Small intestine (tissue), 16 donors: ENCODE results near the gene NLRP1. TPM values are rescaled to one million over a fixed set of nuclear protein-coding genes. Genes with fewer than 3 reads are reported as not detected.

ENCODE experiments used
- DNase-seq, 2 donors: peaks; one replicate each; pipeline versions ENCODE4 v3.0.0 to v3.0.0-alpha.2; 2013
- FAIRE-seq: peaks from 2 replicates; lab custom pipeline; 2012; peaks lifted over from hg19 to GRCh38; lab: Jason Lieb, UNC
- H3K27ac ChIP-seq, 3 donors: one replicate each; pipeline ENCODE4 v1.5.1; 2013; ENCODE audit warnings: low read length in 2 of 3, mild to moderate bottlenecking in 2 of 3, control low read depth in 1 of 3, inconsistent platforms in 1 of 3, low read depth in 1 of 3, moderate library complexity in 1 of 3
- H3K27me3 ChIP-seq, 3 donors: one replicate each; pipeline ENCODE4 v1.6.1; 2013; ENCODE audit warnings: low read length in 3 of 3, inconsistent platforms in 1 of 3; ENCODE audit not compliant: control insufficient read depth in 3 of 3, insufficient read depth in 3 of 3
- H3K36me3 ChIP-seq, 3 donors: one replicate each; pipeline ENCODE4 v1.6.1; 2013; ENCODE audit warnings: low read length in 3 of 3, inconsistent platforms in 1 of 3, low read depth in 1 of 3, mild to moderate bottlenecking in 1 of 3, moderate library complexity in 1 of 3; ENCODE audit not compliant: control insufficient read depth in 3 of 3, insufficient read depth in 2 of 3
- H3K4me1 ChIP-seq, 3 donors: one replicate each; pipeline ENCODE4 v1.6.1; 2013; ENCODE audit warnings: low read length in 2 of 3, inconsistent platforms in 1 of 3, low read depth in 1 of 3, mild to moderate bottlenecking in 1 of 3, moderate library complexity in 1 of 3; ENCODE audit not compliant: control insufficient read depth in 3 of 3, insufficient read depth in 2 of 3
- H3K4me3 ChIP-seq, 3 donors: one replicate each; pipeline ENCODE4 v1.5.1; 2013; ENCODE audit warnings: low read length in 3 of 3, control low read depth in 1 of 3, inconsistent platforms in 1 of 3, low read depth in 1 of 3, mild to moderate bottlenecking in 1 of 3, moderate library complexity in 1 of 3
- H3K9me3 ChIP-seq, 2 donors: one replicate each; pipeline ENCODE4 v1.6.1; 2013; ENCODE audit warnings: low read depth in 1 of 2, low read length in 1 of 2; ENCODE audit not compliant: control insufficient read depth in 2 of 2, insufficient read depth in 1 of 2
- WGBS, 3 donors: extraction: QIAGEN DNeasy Blood & Tissue Kit; methylation state at CpG; one replicate each; pipeline ENCODE4 v1.1.7; 2013; 5-methylcytosine and 5-hydroxymethylcytosine counted together
- long read RNA-seq, 10 donors: transcript quantifications; one replicate each; lab custom pipeline, GENCODE V29; 2026
- polyA plus RNA-seq, 4 donors: library from polyadenylated mRNA; stranded (reverse) in 3 of 4; unstranded in 1 of 4; fragments of 200-250 nt in 3 of 4; fragments of 120-200 nt in 1 of 4; gene quantifications; one replicate each; pipeline versions ENCODE4 v1.2.1 to v1.2.3, GENCODE V29; 2013
- donor health status: healthy with polysubstance abuse.
- donor health status: control.
- donor health status: control.
- donor health status: Bipolar disorder and iron deficiency.
- donor health status: healthy.

NLRP1 gene
- polyA plus RNA-seq, result 10 to 100 TPM in 2 of 4 donors, 1 to 10 TPM in 2; 2.2 to 12.8 (median 8.1) TPM
- long read RNA-seq, donor 1, result 0 reads
- long read RNA-seq, donor 2, partial matches to known transcripts, result 0 of 2 reads
- long read RNA-seq, donor 2, other reads (novel, unspliced or antisense), result 0 of 2 reads
- long read RNA-seq, donor 3, transcript NLRP1-206 (2 exons, 1,627 nt), result major isoform, 13 of 13 reads
- long read RNA-seq, donor 3, partial matches to known transcripts, result 0 of 13 reads
- long read RNA-seq, donor 3, other reads (novel, unspliced or antisense), result 0 of 13 reads
- long read RNA-seq, donor 4, partial matches to known transcripts, result 0 of 1 reads
- long read RNA-seq, donor 4, other reads (novel, unspliced or antisense), result 0 of 1 reads
- long read RNA-seq, donor 5, transcript NLRP1-206 (2 exons, 1,627 nt), result major isoform, 5 of 10 reads
- long read RNA-seq, donor 5, partial matches to known transcripts, result 5 of 10 reads
- long read RNA-seq, donor 5, other reads (novel, unspliced or antisense), result 0 of 10 reads
- long read RNA-seq, donor 6, partial matches to known transcripts, result 0 of 3 reads
- long read RNA-seq, donor 6, other reads (novel, unspliced or antisense), result 0 of 3 reads
- long read RNA-seq, donor 7, transcript NLRP1-206 (2 exons, 1,627 nt), result major isoform, 17 of 17 reads
- long read RNA-seq, donor 7, partial matches to known transcripts, result 0 of 17 reads
- long read RNA-seq, donor 7, other reads (novel, unspliced or antisense), result 0 of 17 reads
- long read RNA-seq, donor 8, partial matches to known transcripts, result 0 of 4 reads
- long read RNA-seq, donor 8, other reads (novel, unspliced or antisense), result 0 of 4 reads
- long read RNA-seq, donor 9, result 0 reads
- long read RNA-seq, donor 10, transcript NLRP1-206 (2 exons, 1,627 nt), result major isoform, 43 of 43 reads
- long read RNA-seq, donor 10, partial matches to known transcripts, result 0 of 43 reads
- long read RNA-seq, donor 10, other reads (novel, unspliced or antisense), result 0 of 43 reads

DNA sequence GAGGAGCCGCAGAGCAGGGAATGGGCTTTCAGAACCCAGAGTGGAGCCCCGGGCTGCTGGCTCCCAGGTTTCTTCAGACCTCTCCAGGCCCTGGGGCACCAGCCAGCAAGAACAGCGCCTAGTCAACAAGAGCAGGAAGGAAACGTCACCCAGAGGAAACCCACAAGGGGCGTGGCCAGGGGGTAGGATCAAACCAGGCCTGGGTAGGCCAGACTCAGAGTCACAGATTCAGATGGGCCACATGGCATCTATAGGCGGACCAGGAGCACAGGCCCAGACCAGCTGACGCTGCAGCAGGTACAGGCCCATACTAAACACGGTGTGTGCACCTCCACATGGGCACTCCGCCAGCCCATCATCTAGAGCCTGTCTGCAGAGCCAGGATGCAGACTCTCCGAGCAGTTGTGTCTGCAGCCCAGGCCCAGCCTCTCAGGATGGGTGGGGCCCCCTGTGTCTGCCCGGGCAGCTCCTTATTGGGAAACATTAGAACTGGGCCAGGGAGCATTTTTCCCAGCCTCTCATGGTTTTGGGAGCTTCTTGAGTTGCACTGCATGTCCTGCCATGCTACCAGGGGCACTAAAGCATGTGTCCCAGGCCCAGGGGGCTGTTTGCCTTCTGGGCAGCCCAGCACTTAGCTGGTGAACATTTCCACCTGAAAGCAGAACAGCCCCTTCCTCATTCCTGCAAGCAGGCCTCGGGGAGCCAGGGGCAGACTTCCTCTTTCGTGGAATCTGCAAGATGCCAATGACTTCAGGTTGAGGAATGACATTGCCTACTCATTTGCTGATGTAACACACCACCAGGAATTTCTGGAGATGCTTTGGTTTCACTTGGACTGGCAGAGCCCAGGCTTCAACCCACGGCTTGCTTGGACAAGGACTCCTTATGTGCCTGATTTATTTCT is at the start of gene NLRP1:
TSS of gene NLRP1 (minus strand) at position 127 of the 904 bp plus-strand sequence. CDS start 552 bp downstream, outside the sequence.
- DNase-seq, result peak; percentile 28 to 74
- Histone ChIP-seq H3K27me3 (no peaks in the 10 kb centered on the region), H3K36me3 (no peaks in the 10 kb centered on the region), H3K4me1 (peaks cover 0 to 5% (median 0%) of the 10 kb centered on the region in 3 donors), H3K4me3 (peak within 1 kb of the TSS; percentile 13 to 40 (median 36)), H3K9me3 (no peaks in the 10 kb centered on the region), H3K27ac (peak within 1 kb of the TSS in 2 of 3 donors; percentile 58 to 98)
- no peak for FAIRE-seq
- WGBS, 3 donors, result 32 to 43% (median 38%) methylated on average over 14 of the region's 14 CpGs

- peaks cover 0 to 8% (median 0%) of the 10 kb centered on the region in 3 donors for H3K27me3 ChIP-seq
- WGBS, 3 donors, result 32 to 44% (median 36%) methylated on average over 3 of the region's 3 CpGs
- no peak overlapping the region for H3K4me3 ChIP-seq
- no peaks in the 10 kb centered on the region for H3K36me3 ChIP-seq
- no peaks in the 10 kb centered on the region for H3K9me3 ChIP-seq
- DNase-seq (no peak), FAIRE-seq (no peak)
- H3K4me1 ChIP-seq, result no peaks in the 10 kb centered on the region
- H3K27ac ChIP-seq, result no peak overlapping the region
Observed at GRCh38 chr17:5631958-5632590, 47.8 kb upstream of the NLRP1 start.

- FAIRE-seq (no peak), DNase-seq (no peak)
- no peaks in the 10 kb centered on the region for H3K9me3 ChIP-seq
Observed at GRCh38 chr17:5630434-5630833, 46.1 kb upstream of the NLRP1 start.

DNA sequence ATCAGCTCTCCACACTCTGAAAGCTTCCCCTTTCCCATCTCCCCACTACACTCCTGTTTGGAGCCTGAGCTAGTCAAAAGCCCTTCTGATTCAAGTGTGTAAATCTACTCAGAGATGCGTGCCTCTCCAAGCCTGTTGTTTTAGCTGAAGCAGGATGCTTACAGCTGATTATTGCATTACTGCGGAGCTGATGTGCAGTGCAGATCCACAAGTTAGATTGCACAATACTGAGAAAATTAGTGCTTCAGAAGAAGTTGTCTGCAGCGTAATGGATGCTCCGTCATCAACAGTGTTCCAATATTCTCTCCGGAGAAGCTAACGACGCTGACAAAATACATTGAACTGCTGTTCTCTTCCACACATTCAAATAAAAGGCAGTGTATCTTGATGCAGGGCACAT is 44.8 kb upstream of the NLRP1 start:
- Histone ChIP-seq H3K36me3 (no peaks in the 10 kb centered on the region), H3K4me1 (no peaks in the 10 kb centered on the region), H3K27ac (no peak overlapping the region), H3K9me3 (no peaks in the 10 kb centered on the region), H3K27me3 (peaks cover 0 to 3% (median 0%) of the 10 kb centered on the region in 3 donors), H3K4me3 (no peak overlapping the region)
- no peak for DNase-seq
- no peak for FAIRE-seq
- WGBS, 3 donors, result 81 to 90% (median 86%) methylated on average over 7 of the region's 7 CpGs

More at GRCh38 chr17:5630434-5630833, 46.1 kb upstream of the NLRP1 start:
- Histone ChIP-seq H3K4me3 (no peak overlapping the region), H3K27ac (no peak overlapping the region), H3K27me3 (peaks cover 0 to 8% (median 0%) of the 10 kb centered on the region in 3 donors), H3K4me1 (no peaks in the 10 kb centered on the region), H3K36me3 (no peaks in the 10 kb centered on the region)
- WGBS, 3 donors, result 70 to 83% (median 71%) methylated on average over 2 of the region's 2 CpGs

GRCh38 chr17:5628262-5628661 is 44.0 kb upstream of the NLRP1 start:
- no peak for DNase-seq
- Histone ChIP-seq H3K27me3 (peaks cover 0 to 3% (median 0%) of the 10 kb centered on the region in 3 donors), H3K36me3 (no peaks in the 10 kb centered on the region), H3K27ac (no peak overlapping the region), H3K4me3 (no peak overlapping the region), H3K9me3 (no peaks in the 10 kb centered on the region), H3K4me1 (no peaks in the 10 kb centered on the region)
- FAIRE-seq, result no peak
- 68 to 91% (median 78%) methylated on average over 3 of the region's 3 CpGs for WGBS, 3 donors

DNA sequence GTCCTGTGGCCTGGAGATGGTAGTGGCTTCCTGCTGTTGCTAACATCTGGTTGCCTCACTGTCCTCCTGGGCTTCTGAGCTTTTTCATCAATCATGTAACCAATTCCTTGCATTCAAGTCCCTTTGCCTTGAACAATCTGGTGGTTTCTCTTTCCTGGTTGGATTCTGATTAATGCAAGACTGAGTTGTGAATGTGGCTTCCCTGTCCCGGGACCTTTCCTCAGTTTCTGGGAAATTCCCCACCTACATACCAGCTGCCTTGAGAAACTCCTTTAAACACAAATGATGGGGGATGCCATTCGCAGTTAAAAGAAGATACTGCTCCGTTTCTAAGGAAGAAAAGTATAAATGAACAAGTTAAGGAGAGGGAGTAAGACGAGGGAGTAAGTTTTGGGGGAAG is 39.9 kb upstream of the NLRP1 start:
- Histone ChIP-seq H3K36me3 (no peaks in the 10 kb centered on the region), H3K4me3 (no peak overlapping the region), H3K27ac (no peak overlapping the region), H3K9me3 (no peaks in the 10 kb centered on the region), H3K27me3 (peaks cover 0 to 5% (median 0%) of the 10 kb centered on the region in 3 donors), H3K4me1 (no peaks in the 10 kb centered on the region)
- FAIRE-seq (no peak), DNase-seq (no peak)
- WGBS, 3 donors, result 46 to 56% (median 53%) methylated on average over 4 of the region's 4 CpGs

- 65 to 73% (median 66%) methylated on average over 2 of the region's 2 CpGs for WGBS, 3 donors
- no peak for FAIRE-seq
- Histone ChIP-seq H3K4me3 (no peak overlapping the region), H3K27me3 (peaks cover 0 to 6% (median 0%) of the 10 kb centered on the region in 3 donors), H3K36me3 (no peaks in the 10 kb centered on the region), H3K4me1 (no peaks in the 10 kb centered on the region), H3K9me3 (no peaks in the 10 kb centered on the region), H3K27ac (no peak overlapping the region)
- no peak for DNase-seq
Observed at GRCh38 chr17:5621729-5622128, 37.4 kb upstream of the NLRP1 start.
